Activated CD4-positive, alpha-beta T cell treated with anti-CD3 and anti-CD28 coated beads, Interleukin-2, amount 50 U/mL, for 4 hours (primary cell): ENCODE results near the gene CAPRIN1.

Source experiments
- DNase-seq, 2 experiments: peaks; one replicate each; pipeline ENCODE4 v3.0.0-alpha.2; 2020

The CAPRIN1 gene

GRCh38 chr11:34146411-34146810 is 94.9 kb downstream of the CAPRIN1 start:
- no peak for DNase-seq

GRCh38 chr11:34146866-34147265 is 95.3 kb downstream of the CAPRIN1 start:
- DNase-seq = no peak

GRCh38 chr11:34147581-34147980 is 96.0 kb downstream of the CAPRIN1 start:
- DNase-seq = no peak

- DNase-seq = no peak
Observed at GRCh38 chr11:34148504-34149165, 97.1 kb downstream of the CAPRIN1 start.

- no peak for DNase-seq
Observed at GRCh38 chr11:34149274-34149673, 97.7 kb downstream of the CAPRIN1 start.

- no peak for DNase-seq
Observed at GRCh38 chr11:34149786-34150185, 98.3 kb downstream of the CAPRIN1 start.

GRCh38 chr11:34150494-34151151 is 99.1 kb downstream of the CAPRIN1 start:
- DNase-seq = no peak
